Ishikawa (cell line): ENCODE measurements around the gene ZBTB7C.
A peak's percentile ranks its signal among the peaks of the same experiment; 100 is the strongest.

Source experiments
- CEBPB ChIP-seq: IDR thresholded peaks from 2 replicates; pipeline ENCODE4 v1.6.1; 2012
- EGR1 ChIP-seq: IDR thresholded peaks from 2 replicates; pipeline ENCODE4 v1.6.1; 2012
- RAD21 ChIP-seq: IDR thresholded peaks from 2 replicates; pipeline ENCODE4 v1.6.1; 2012; ENCODE audit warnings: low read depth
- YY1 ChIP-seq: IDR thresholded peaks from 2 replicates; pipeline ENCODE4 v1.6.1; 2012; ENCODE audit warnings: low read depth
- ZBTB7A ChIP-seq: IDR thresholded peaks from 2 replicates; pipeline ENCODE4 v1.6.1; 2012; ENCODE audit warnings: low read depth

DNA sequence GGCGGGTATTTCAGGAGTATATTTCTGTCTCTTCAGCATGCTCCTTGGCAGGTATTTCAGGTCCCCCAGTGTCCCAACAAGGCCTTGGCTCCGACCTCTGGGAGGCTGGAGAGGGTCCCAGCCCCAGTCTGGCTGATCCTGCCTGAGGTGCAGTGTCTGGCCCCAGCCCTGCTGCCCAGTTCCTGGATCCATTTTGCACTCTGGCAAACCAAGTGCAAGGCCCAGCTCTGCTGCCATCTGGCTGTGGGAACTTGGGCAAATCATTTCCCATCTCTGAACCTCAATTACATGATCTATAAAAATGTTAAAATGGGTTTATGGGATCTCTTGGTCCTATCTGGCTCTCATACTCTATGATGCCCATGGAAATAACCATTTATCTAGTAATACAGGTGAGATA, 63.6 kb downstream of the ZBTB7C start:
- no peak for TF ChIP-seq YY1
- TF ChIP-seq ZBTB7A: no peak
- no peak for TF ChIP-seq EGR1
- TF ChIP-seq CEBPB: no peak
- peak; percentile 78 for TF ChIP-seq RAD21
